ENCODE data around the gene MYT1. TPM values are rescaled to one million over a fixed set of nuclear protein-coding genes. Genes with fewer than 3 reads are reported as not detected.

Gene MYT1
- total and polyA plus RNA-seq, 2 of the 13 experiments (the other 11 are each of a cell fraction or from before 2014, with no cell fraction given), result 0.58 to 2.5 TPM

DNA sequence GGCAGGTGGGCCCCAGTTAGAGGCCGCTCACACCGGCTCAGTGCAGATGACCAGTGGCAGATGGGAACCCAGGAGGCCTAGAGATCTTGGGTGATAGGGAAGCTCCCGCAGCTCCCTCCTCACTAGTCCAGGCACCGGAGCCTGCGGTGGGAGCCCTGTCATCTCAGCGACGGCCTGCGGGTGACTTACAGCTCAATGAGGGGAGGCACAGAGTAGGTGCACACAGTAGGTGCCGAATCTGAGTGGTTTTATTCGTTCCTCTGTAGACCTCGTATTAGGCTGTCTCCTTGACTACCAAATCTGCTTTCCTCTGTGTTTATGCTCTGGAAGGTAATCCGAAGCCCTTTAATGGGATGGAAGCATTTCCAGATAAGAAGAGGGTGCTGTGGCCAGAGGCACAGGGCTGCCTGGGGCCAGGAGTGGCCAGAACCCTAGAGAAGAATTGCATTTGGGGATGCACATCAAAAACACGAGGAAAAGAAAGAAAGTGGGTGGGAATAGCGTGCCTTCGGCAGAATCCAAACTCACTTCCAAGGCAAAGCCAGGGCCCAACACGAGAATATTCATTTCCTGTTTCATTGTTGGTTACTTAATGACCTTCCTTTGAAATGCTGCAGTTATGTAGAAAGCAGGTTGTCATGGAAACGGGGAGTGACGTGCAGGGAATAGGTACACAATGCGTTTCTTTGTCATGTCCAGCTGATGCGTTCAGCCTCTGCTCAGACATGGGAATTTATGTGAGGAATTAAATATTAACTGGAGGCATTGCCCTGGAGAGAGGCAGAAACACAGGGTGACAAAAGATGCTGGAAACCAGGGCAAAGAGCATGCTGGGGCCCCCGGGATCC lies 24.7 kb downstream of the MYT1 start (continued):
- TF ChIP-seq, protein P1, sequence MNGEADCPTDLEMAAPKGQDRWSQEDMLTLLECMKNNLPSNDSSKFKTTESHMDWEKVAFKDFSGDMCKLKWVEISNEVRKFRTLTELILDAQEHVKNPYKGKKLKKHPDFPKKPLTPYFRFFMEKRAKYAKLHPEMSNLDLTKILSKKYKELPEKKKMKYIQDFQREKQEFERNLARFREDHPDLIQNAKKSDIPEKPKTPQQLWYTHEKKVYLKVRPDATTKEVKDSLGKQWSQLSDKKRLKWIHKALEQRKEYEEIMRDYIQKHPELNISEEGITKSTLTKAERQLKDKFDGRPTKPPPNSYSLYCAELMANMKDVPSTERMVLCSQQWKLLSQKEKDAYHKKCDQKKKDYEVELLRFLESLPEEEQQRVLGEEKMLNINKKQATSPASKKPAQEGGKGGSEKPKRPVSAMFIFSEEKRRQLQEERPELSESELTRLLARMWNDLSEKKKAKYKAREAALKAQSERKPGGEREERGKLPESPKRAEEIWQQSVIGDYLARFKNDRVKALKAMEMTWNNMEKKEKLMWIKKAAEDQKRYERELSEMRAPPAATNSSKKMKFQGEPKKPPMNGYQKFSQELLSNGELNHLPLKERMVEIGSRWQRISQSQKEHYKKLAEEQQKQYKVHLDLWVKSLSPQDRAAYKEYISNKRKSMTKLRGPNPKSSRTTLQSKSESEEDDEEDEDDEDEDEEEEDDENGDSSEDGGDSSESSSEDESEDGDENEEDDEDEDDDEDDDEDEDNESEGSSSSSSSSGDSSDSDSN (CRISPR knock-in tag; IDR thresholded peaks at IDR 0.05), result peak; percentile 48; the same call in 1 of the 2 replicates
- TF ChIP-seq MEIS1 (CRISPR knock-in tag; IDR thresholded peaks at IDR 0.05; ENCODE audit: borderline replicate concordance) (no peak), HHEX (CRISPR knock-in tag; IDR thresholded peaks at IDR 0.05) (no peak; the same call in 1 of the 2 replicates), NBN (conservative IDR thresholded peaks at IDR 0.05) (no peak), ZNF878 (CRISPR knock-in tag; IDR thresholded peaks at IDR 0.05) (0 out of 2 replicates have a peak, but pooled peaks have one; percentile 49), HES4 (CRISPR knock-in tag; IDR thresholded peaks at IDR 0.05; ENCODE audit: borderline replicate concordance) (no peak), NFE2L1 (CRISPR knock-in tag; IDR thresholded peaks at IDR 0.05; ENCODE audit: borderline replicate concordance) (no peak), KMT2A (CRISPR knock-in tag; IDR thresholded peaks at IDR 0.05) (no peak), MAX (IDR thresholded peaks at IDR 0.05) (peak; percentile 95), CTCF (CRISPR knock-in tag; IDR thresholded peaks at IDR 0.05) (no peak; the same call in 1 of the 2 replicates), NFE2 (CRISPR knock-in tag; IDR thresholded peaks at IDR 0.05) (no peak), ZNF367 (CRISPR knock-in tag; IDR thresholded peaks at IDR 0.05; ENCODE audit: borderline replicate concordance) (no peak), KDM4B (CRISPR knock-in tag; IDR thresholded peaks at IDR 0.05) (no peak), ZNF772 (CRISPR knock-in tag; IDR thresholded peaks at IDR 0.05) (peak; percentile 79), ZBTB42 (CRISPR knock-in tag; IDR thresholded peaks at IDR 0.05) (no peak), FOXJ3 (CRISPR knock-in tag; IDR thresholded peaks at IDR 0.05; ENCODE audit: borderline replicate concordance) (peak; percentile 68), ZNF333 (CRISPR knock-in tag; IDR thresholded peaks at IDR 0.05; ENCODE audit: borderline replicate concordance) (no peak), ZNF547 (CRISPR knock-in tag; IDR thresholded peaks at IDR 0.05) (peak; percentile 44; the same call in 1 of the 2 replicates), FOSL2 (CRISPR knock-in tag; IDR thresholded peaks at IDR 0.05) (peak; percentile 75), RBM39 (IDR thresholded peaks at IDR 0.05; ENCODE audit: low read depth, low read length, poor library complexity, severe bottlenecking) (no peak), SP2 (CRISPR knock-in tag; IDR thresholded peaks at IDR 0.05) (no peak), REXO4 (CRISPR knock-in tag; IDR thresholded peaks at IDR 0.05; ENCODE audit: borderline replicate concordance) (peak; percentile 39; the same call in 1 of the 2 replicates), TCF12 (IDR thresholded peaks at IDR 0.05) (no peak), TCF12 (CRISPR knock-in tag; IDR thresholded peaks at IDR 0.05) (no peak), NR2F6 (IDR thresholded peaks at IDR 0.05) (peak; percentile 71), NR2F6 (CRISPR knock-in tag; IDR thresholded peaks at IDR 0.05) (peak; percentile 86)
- TF ChIP-seq, protein P2, sequence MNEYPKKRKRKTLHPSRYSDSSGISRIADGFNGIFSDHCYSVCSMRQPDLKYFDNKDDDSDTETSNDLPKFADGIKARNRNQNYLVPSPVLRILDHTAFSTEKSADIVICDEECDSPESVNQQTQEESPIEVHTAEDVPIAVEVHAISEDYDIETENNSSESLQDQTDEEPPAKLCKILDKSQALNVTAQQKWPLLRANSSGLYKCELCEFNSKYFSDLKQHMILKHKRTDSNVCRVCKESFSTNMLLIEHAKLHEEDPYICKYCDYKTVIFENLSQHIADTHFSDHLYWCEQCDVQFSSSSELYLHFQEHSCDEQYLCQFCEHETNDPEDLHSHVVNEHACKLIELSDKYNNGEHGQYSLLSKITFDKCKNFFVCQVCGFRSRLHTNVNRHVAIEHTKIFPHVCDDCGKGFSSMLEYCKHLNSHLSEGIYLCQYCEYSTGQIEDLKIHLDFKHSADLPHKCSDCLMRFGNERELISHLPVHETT (CRISPR knock-in tag; conservative IDR thresholded peaks at IDR 0.05), result 0 out of 2 replicates have a peak, but pooled peaks have one; percentile 48

Measured in HepG2 (cell line).